Sciatic nerve (tissue), 2 donors: Measurements from ENCODE around the gene VPS13C. TPM values are rescaled to one million over a fixed set of nuclear protein-coding genes. Genes with fewer than 3 reads are reported as not detected.

Experiments used
- ATAC-seq: fragments of 200-7000 bp; cut with Tn5 transposase; one replicate; pipeline ENCODE4 v1.9.1; 2020; ENCODE audit warnings: mild to moderate bottlenecking, moderate library complexity
- DNase-seq: peaks from one replicate; pipeline ENCODE4 v3.0.0-alpha.2; 2020; ENCODE audit warnings: low spot score
- intact Hi-C: fragments of 100-400 bp; cut with DNase I; formaldehyde crosslinking; loops from one replicate; pipeline ENCODE4 v1.14.2; 2022
- total RNA-seq: library from RNA; stranded (reverse); fragmentation: NEBNext Ultra II Directional; extraction: Animal tissue kit (Norgen Biotek cat#: 25700); gene quantifications from one replicate; pipeline ENCODE4 v1.2.1, GENCODE V29; 2021
- donor health status: DM: no; HTN: no; CAD: no.
- donor health status: DM: no; HTN: no; CAD: no.

VPS13C gene
- total RNA-seq, 1 donor from 2014 or later: 124 TPM

GRCh38 chr15:61978225-61978624 is 82.0 kb downstream of the VPS13C start:
- no peak for ATAC-seq
- intact Hi-C loops: no loop called here

GRCh38 chr15:61974759-61975158 is 85.5 kb downstream of the VPS13C start:
- no peak for DNase-seq
- ATAC-seq: no peak
- intact Hi-C loops: no loop called here

More at GRCh38 chr15:61978225-61978624, 82.0 kb downstream of the VPS13C start:
- no peak for DNase-seq

- ATAC-seq (no peak), DNase-seq (no peak)
- intact Hi-C loops: no loop called here
Measured at GRCh38 chr15:61974118-61974517, 86.1 kb downstream of the VPS13C start.

GRCh38 chr15:61951949-61952348 is 108.3 kb downstream of the VPS13C start:
- ATAC-seq (no peak), DNase-seq (no peak)
- intact Hi-C loops: no loop called here

- intact Hi-C loops: no loop called here
- ATAC-seq: no peak
- no peak for DNase-seq
Measured at GRCh38 chr15:61946778-61947177, 113.5 kb downstream of the VPS13C start.

GRCh38 chr15:61943992-61944391 is 116.3 kb downstream of the VPS13C start:
- no peak for ATAC-seq
- intact Hi-C loops: no loop called here
- DNase-seq: no peak

GRCh38 chr15:61938249-61938648 is 122.0 kb downstream of the VPS13C start:
- intact Hi-C loops: no loop called here
- no peak for ATAC-seq
- DNase-seq: no peak

- intact Hi-C loops: no loop called here
- DNase-seq: no peak
- no peak for ATAC-seq
Measured at GRCh38 chr15:61936528-61937195, 123.6 kb downstream of the VPS13C start.

GRCh38 chr15:61935493-61935892 is 124.8 kb downstream of the VPS13C start:
- DNase-seq (no peak), ATAC-seq (no peak)
- intact Hi-C loops: no loop called here

- ATAC-seq (no peak), DNase-seq (no peak)
- intact Hi-C loops: no loop called here
Measured at GRCh38 chr15:61929452-61929851, 130.8 kb downstream of the VPS13C start.

GRCh38 chr15:61923173-61923572 is 137.1 kb downstream of the VPS13C start:
- intact Hi-C loops: no loop called here
- no peak for DNase-seq
- no peak for ATAC-seq

- DNase-seq (no peak), ATAC-seq (no peak)
- intact Hi-C loops: no loop called here
Measured at GRCh38 chr15:61921093-61921492, 139.2 kb downstream of the VPS13C start.

GRCh38 chr15:61917457-61917856 is 142.8 kb downstream of the VPS13C start:
- DNase-seq (no peak), ATAC-seq (no peak)
- intact Hi-C loops: no loop called here

- ATAC-seq (no peak), DNase-seq (no peak)
- intact Hi-C loops: no loop called here
Measured at GRCh38 chr15:61916104-61916503, 144.1 kb downstream of the VPS13C start.

GRCh38 chr15:61915640-61916039 is 144.6 kb downstream of the VPS13C start:
- intact Hi-C loops: no loop called here
- ATAC-seq: no peak
- no peak for DNase-seq

- ATAC-seq: no peak
- intact Hi-C loops: no loop called here
- DNase-seq: no peak
Measured at GRCh38 chr15:61910839-61911369, 149.3 kb downstream of the VPS13C start.

GRCh38 chr15:61908241-61908640 is 152.0 kb downstream of the VPS13C start:
- intact Hi-C loops: no loop called here
- DNase-seq: no peak
- ATAC-seq: no peak

GRCh38 chr15:61907753-61908086 is 152.5 kb downstream of the VPS13C start:
- no peak for DNase-seq
- ATAC-seq: no peak
- intact Hi-C loops: no loop called here

GRCh38 chr15:61906961-61907752 is 153.1 kb downstream of the VPS13C start:
- no peak for ATAC-seq
- no peak for DNase-seq
- intact Hi-C loops: no loop called here

- ATAC-seq: no peak
- no peak for DNase-seq
- intact Hi-C loops: no loop called here
Measured at GRCh38 chr15:61893146-61893545, 167.1 kb downstream of the VPS13C start.
